Lower leg skin (tissue), 4 donors: ENCODE measurements around the gene PEX6. TPM values are rescaled to one million over a fixed set of nuclear protein-coding genes. Genes with fewer than 3 reads are reported as not detected.

Experiments
- DNase-seq, 2 donors: peaks; one replicate each; pipeline ENCODE4 v3.0.0-alpha.2; 2019; ENCODE audit warnings: low spot score in 2 of 2
- H3K4me3 ChIP-seq: fragments of 200-600 bp; sonication (generic); 2 replicates; pipeline ENCODE4 v1.5.1; 2017; ENCODE audit warnings: mild to moderate bottlenecking, low read depth; ENCODE audit not compliant: poor library complexity, severe bottlenecking
- CTCF ChIP-seq, 3 donors: fragments of 450-650 bp; IDR thresholded peaks; one replicate each; pipeline ENCODE4 v1.5.1; 2016; ENCODE audit warnings: antibody characterized with exemption in 3 of 3, mild to moderate bottlenecking in 3 of 3, moderate library complexity in 2 of 3
- POLR2A ChIP-seq, 2 donors: fragments of 450-650 bp; IDR thresholded peaks; one replicate each; pipeline ENCODE4 v1.6.1; 2016 to 2017; ENCODE audit warnings: antibody characterized with exemption in 2 of 2, mild to moderate bottlenecking in 1 of 2, moderate library complexity in 1 of 2
- WGBS, 2 donors: methylation state at CpG; one replicate each; pipeline ENCODE4 v1.1.5; 2018; 5-methylcytosine and 5-hydroxymethylcytosine counted together
- intact Hi-C: fragments of 100-400 bp; cut with DNase I; formaldehyde crosslinking; loops from one replicate; pipeline ENCODE4 v1.15.0; 2023; ENCODE audit warnings: low total_unique reads
- total RNA-seq, 4 donors: library from RNA; depleted of rRNA; stranded (reverse); fragments of >200 nt; gene quantifications; one replicate each; pipeline ENCODE4 v1.1.0, GENCODE V29; 2016

The PEX6 gene
- total RNA-seq, 4 donors from 2014 or later = 13.9 to 37.6 (median 25.7) TPM

- 90 to 93% methylated on average over 12 to 13 of the region's 13 CpGs for WGBS, 2 donors
These were observed 16.3 kb downstream of the PEX6 start for GRCh38 chr6:42962502-42963178.

GRCh38 chr6:42962096-42962495 is 16.9 kb downstream of the PEX6 start:
- TF ChIP-seq CTCF (IDR thresholded peaks at IDR 0.05) (no peak), POLR2A (IDR thresholded peaks at IDR 0.05) (no peak)
- intact Hi-C loops = no loop called here

More at GRCh38 chr6:42962502-42963178, 16.3 kb downstream of the PEX6 start:
- TF ChIP-seq CTCF (IDR thresholded peaks at IDR 0.05) = no peak
- no peak for TF ChIP-seq POLR2A (IDR thresholded peaks at IDR 0.05)
- H3K4me3 ChIP-seq = no peak overlapping the region
- DNase-seq = peak in 1 of 2 donors; percentile 50
- intact Hi-C loops = no loop called here

GRCh38 chr6:42961020-42961470 is 17.9 kb downstream of the PEX6 start:
- no peak overlapping the region for H3K4me3 ChIP-seq
- intact Hi-C loops = no loop called here
- WGBS, 2 donors = 24 to 28% methylated on average over 9 to 15 of the region's 15 CpGs
- TF ChIP-seq CTCF (IDR thresholded peaks at IDR 0.05) (no peak), POLR2A (IDR thresholded peaks at IDR 0.05) (no peak)
- no peak for DNase-seq

More at GRCh38 chr6:42962096-42962495, 16.9 kb downstream of the PEX6 start:
- H3K4me3 ChIP-seq = no peak overlapping the region
- 91 to 92% methylated on average over 12 of the region's 12 CpGs for WGBS, 2 donors
- DNase-seq = peak in 1 of 2 donors; percentile 57

- peak within 1 kb of the TSS; percentile 19 for H3K4me3 ChIP-seq
- WGBS, 2 donors = 5 to 6% methylated on average over 16 to 41 of the region's 62 CpGs
- TF ChIP-seq CTCF (IDR thresholded peaks at IDR 0.05) = no peak
- DNase-seq = peak in 1 of 2 donors; percentile 89
- intact Hi-C loops = no loop called here
These were observed 18.6 kb downstream of the PEX6 start, which contains the start of gene GNMT for GRCh38 chr6:42960243-42961019. Gene GNMT (plus strand): TSS chr6:42960754. CDS start chr6:42960768, 14 bp downstream.

- DNase-seq = no peak
- no peak overlapping the region for H3K4me3 ChIP-seq
- 26 to 41% methylated on average over 13 of the region's 13 CpGs for WGBS, 2 donors
- TF ChIP-seq POLR2A (IDR thresholded peaks at IDR 0.05) = no peak
- TF ChIP-seq CTCF (IDR thresholded peaks at IDR 0.05) = no peak
- intact Hi-C loops = no loop called here
These were observed 19.1 kb downstream of the PEX6 start for GRCh38 chr6:42959917-42960242.
